Measurements from ENCODE around the gene DIS3L2.
"Not testable (repeated sequence)": the region's sequence is repeated elsewhere in the genome, so short reads cannot be mapped to it uniquely, and the experiment has no call there.

DIS3L2 gene

GRCh38 chr2:232111551-232111950 is 150.0 kb downstream of the DIS3L2 start:
- CTCF ChIA-PET, result interaction anchor here (0.6 kb wide), 2 partner anchors 198 to 261 kb away, joined by 3 to 4 read pairs; no protein-coding TSS in a partner anchor
- TF ChIP-seq CTCF (conservative IDR thresholded peaks at IDR 0.05; ENCODE audit: low read depth), result no peak
- no peak overlapping the region for H3K27ac ChIP-seq
- DNase-seq (ENCODE audit: low spot score), result no peak
- POLR2A ChIA-PET (ENCODE audit: low non-redundant PET), result no interaction called here

GRCh38 chr2:232113821-232114220 is 152.3 kb downstream of the DIS3L2 start:
- no peak for TF ChIP-seq CTCF (conservative IDR thresholded peaks at IDR 0.05; ENCODE audit: low read depth)
- H3K27ac ChIP-seq, result no peak overlapping the region
- ChIA-PET POLR2A (ENCODE audit: low non-redundant PET) (no interaction called here), CTCF (interaction anchor here (0.5 to 0.6 kb wide), 2 partner anchors 166 to 207 kb away, joined by 4 to 9 read pairs; no protein-coding TSS in a partner anchor)
- DNase-seq (ENCODE audit: low spot score), result no peak

GRCh38 chr2:232115728-232116361 is 154.3 kb downstream of the DIS3L2 start:
- POLR2A ChIA-PET (ENCODE audit: low non-redundant PET); CTCF ChIA-PET; H3K27ac ChIP-seq; DNase-seq (ENCODE audit: low spot score): not testable (repeated sequence)

GRCh38 chr2:232116852-232117251 is 155.3 kb downstream of the DIS3L2 start:
- POLR2A ChIA-PET (ENCODE audit: low non-redundant PET), result no interaction called here
- no peak overlapping the region for H3K27ac ChIP-seq
- DNase-seq (ENCODE audit: low spot score), result no peak
- no peak for TF ChIP-seq CTCF (conservative IDR thresholded peaks at IDR 0.05; ENCODE audit: low read depth)
- CTCF ChIA-PET, result interaction anchor here (0.6 kb wide), 1 partner anchor 28 kb away, joined by 4 read pairs; no protein-coding TSS in a partner anchor

- POLR2A ChIA-PET (ENCODE audit: low non-redundant PET), result no interaction called here
Measured at GRCh38 chr2:232117413-232117812, 155.9 kb downstream of the DIS3L2 start.

GRCh38 chr2:232120911-232121310 is 159.4 kb downstream of the DIS3L2 start:
- POLR2A ChIA-PET (ENCODE audit: low non-redundant PET), result no interaction called here
- no peak for DNase-seq (ENCODE audit: low spot score)

More at GRCh38 chr2:232117413-232117812, 155.9 kb downstream of the DIS3L2 start:
- no peak overlapping the region for H3K27ac ChIP-seq
- CTCF ChIA-PET, result no interaction called here
- no peak for TF ChIP-seq CTCF (conservative IDR thresholded peaks at IDR 0.05; ENCODE audit: low read depth)
- DNase-seq (ENCODE audit: low spot score), result no peak

More at GRCh38 chr2:232120911-232121310, 159.4 kb downstream of the DIS3L2 start:
- no peak for TF ChIP-seq CTCF (conservative IDR thresholded peaks at IDR 0.05; ENCODE audit: low read depth)
- no peak overlapping the region for H3K27ac ChIP-seq
- CTCF ChIA-PET, result no interaction called here

All from RWPE1 (cell line).